Measurements from ENCODE around the gene PPM1M.

Gene PPM1M

GRCh38 chr3:52297242-52298148 is 51.9 kb downstream of the PPM1M start:
- DNase-seq (ENCODE audit: low read depth): no peak

DNA sequence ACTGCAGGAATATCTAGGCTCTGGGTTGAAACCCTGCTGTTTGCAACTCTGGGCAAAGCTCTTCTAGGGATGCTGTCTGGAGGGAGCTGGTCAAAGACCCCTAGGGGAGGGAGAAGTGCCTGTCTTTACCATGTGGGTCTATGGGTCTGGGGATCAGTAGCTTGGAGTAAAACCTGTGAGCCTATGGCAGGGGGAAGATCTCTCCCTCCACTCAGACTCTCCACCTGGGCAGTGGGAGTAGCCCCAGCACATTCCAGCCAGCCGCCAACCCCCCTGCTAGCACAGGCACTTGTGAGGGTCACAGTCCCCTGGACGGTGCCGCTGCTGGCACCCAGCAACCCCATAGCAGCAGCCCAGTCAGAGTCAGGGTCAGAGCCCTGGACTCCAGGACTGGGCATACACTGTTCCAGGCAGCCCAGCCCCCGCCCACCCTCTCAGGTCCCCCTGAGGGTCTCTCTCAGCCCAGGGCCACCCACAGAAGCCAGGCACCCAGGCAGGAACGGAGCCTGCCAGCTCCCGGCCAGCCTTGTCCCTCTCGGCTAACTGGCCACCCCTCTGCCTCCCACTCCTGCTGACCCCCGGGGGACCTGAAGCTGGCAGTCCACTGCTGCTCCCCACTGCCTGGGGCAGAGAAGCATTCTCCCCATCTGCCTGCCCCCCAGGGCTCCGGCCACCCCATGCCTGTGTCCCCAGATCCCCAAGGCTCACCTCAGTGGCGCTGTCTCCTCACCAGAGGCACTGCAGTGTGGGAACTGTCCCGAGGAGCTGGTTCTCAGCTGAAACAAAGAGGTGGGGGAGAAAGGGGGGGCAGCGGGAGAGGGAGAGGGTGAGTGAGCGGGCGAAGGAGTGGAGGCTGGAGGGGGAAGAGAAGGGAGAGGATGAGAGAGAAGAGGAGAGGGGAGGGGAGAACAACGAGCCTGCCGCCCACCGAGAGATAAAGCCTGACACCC is 52.9 kb downstream of the PPM1M start:
- DNase-seq (ENCODE audit: low read depth): no peak

GRCh38 chr3:52299247-52299878 is 53.8 kb downstream of the PPM1M start:
- DNase-seq (ENCODE audit: low read depth): no peak

Measured in fibroblast of the conjunctiva (primary cell).